T1000 (cell line): ENCODE measurements around the gene MS4A13.
"Not testable (repeated sequence)": the region's sequence is repeated elsewhere in the genome, so short reads cannot be mapped to it uniquely, and the experiment has no call there.

Experiments used
- DNase-seq: peaks from one replicate; lab custom pipeline; 2025; ENCODE audit warnings: mixed read lengths; lab: John Stamatoyannopoulos, UW

Gene MS4A13

GRCh38 chr11:60515144-60515855 is at the start of gene MS4A13:
MS4A13 (plus strand) TSS chr11:60515392; CDS start chr11:60518084, 2,692 bp downstream.
- DNase-seq: no peak

- no peak for DNase-seq
These were observed 46.4 kb upstream of the MS4A13 start for GRCh38 chr11:60468829-60469228.

- no peak for DNase-seq
These were observed 45.5 kb upstream of the MS4A13 start for GRCh38 chr11:60469723-60470122.

- DNase-seq: no peak
These were observed 38.2 kb upstream of the MS4A13 start for GRCh38 chr11:60477035-60477445.

GRCh38 chr11:60482361-60482760 is 32.8 kb upstream of the MS4A13 start:
- no peak for DNase-seq

- DNase-seq: no peak
These were observed 29.2 kb upstream of the MS4A13 start for GRCh38 chr11:60485987-60486386.

GRCh38 chr11:60492488-60493009 is 22.6 kb upstream of the MS4A13 start, which contains the start of gene MS4A12:
MS4A12 (plus strand) TSS chr11:60492778; CDS start chr11:60497319, 4,541 bp downstream.
- no peak for DNase-seq

- DNase-seq: no peak
These were observed 21.7 kb upstream of the MS4A13 start for GRCh38 chr11:60493454-60493853.

- DNase-seq: no peak
These were observed 16.8 kb upstream of the MS4A13 start for GRCh38 chr11:60498399-60498798.

GRCh38 chr11:60498853-60499252 is 16.3 kb upstream of the MS4A13 start:
- no peak for DNase-seq

GRCh38 chr11:60500276-60500910 is 14.8 kb upstream of the MS4A13 start:
- no peak for DNase-seq

GRCh38 chr11:60502221-60502775 is 12.9 kb upstream of the MS4A13 start:
- no peak for DNase-seq

- no peak for DNase-seq
These were observed 10.8 kb upstream of the MS4A13 start for GRCh38 chr11:60504219-60504905.

- DNase-seq: not testable (repeated sequence)
These were observed 5.6 kb upstream of the MS4A13 start for GRCh38 chr11:60509609-60510008.

GRCh38 chr11:60510209-60510608 is 5.0 kb upstream of the MS4A13 start:
- not testable (repeated sequence) for DNase-seq

GRCh38 chr11:60511393-60511792 is 3.8 kb upstream of the MS4A13 start:
- DNase-seq: no peak

- no peak for DNase-seq
These were observed 2.5 kb upstream of the MS4A13 start for GRCh38 chr11:60512651-60513225.

- DNase-seq: no peak
These were observed 1.4 kb upstream of the MS4A13 start for GRCh38 chr11:60513496-60514460.

- DNase-seq: no peak
These were observed 13.3 kb downstream of the MS4A13 start for GRCh38 chr11:60528465-60528864.

- DNase-seq: no peak
These were observed 13.7 kb downstream of the MS4A13 start for GRCh38 chr11:60528934-60529333.
